Gastrocnemius medialis (tissue), 4 donors: ENCODE results near the gene KRT79. TPM values are rescaled to one million over a fixed set of nuclear protein-coding genes. Genes with fewer than 3 reads are reported as not detected.

ENCODE experiments used
- ATAC-seq, 2 donors: fragments of 150-250 bp; one replicate each; pipeline ENCODE4 v1.9.1; 2016
- DNase-seq, 2 donors: peaks; one replicate each; pipeline ENCODE4 v3.0.0-alpha.2; 2019
- H3K27ac ChIP-seq, 4 donors: fragments of 200-600 bp; sonication (generic); 1 replicate in 1 of 4; 2 replicates in 3 of 4; pipeline ENCODE4 v1.5.1; 2016 to 2018; ENCODE audit warnings: mild to moderate bottlenecking in 2 of 4, moderate library complexity in 1 of 4
- H3K27me3 ChIP-seq, 3 donors: fragments of 200-600 bp; sonication (generic) in 2 of 3; 1 replicate in 1 of 3; 2 replicates in 2 of 3; pipeline versions ENCODE4 v1.5.1 to v1.6.0; 2016 to 2019; ENCODE audit warnings: mild to moderate bottlenecking in 1 of 3, moderate library complexity in 1 of 3
- H3K36me3 ChIP-seq, 2 donors: fragments of 200-600 bp; sonication (generic) in 1 of 2; one replicate each; pipeline ENCODE4 v1.5.1; 2017 to 2018
- H3K4me1 ChIP-seq, 2 donors: fragments of 200-600 bp; sonication (generic) in 1 of 2; one replicate each; pipeline ENCODE4 v1.5.1; 2016 to 2017; ENCODE audit warnings: mild to moderate bottlenecking in 2 of 2
- H3K4me3 ChIP-seq, 4 donors: fragments of 200-600 bp; sonication (generic) in 3 of 4; 1 replicate in 1 of 4; 2 replicates in 3 of 4; pipeline ENCODE4 v1.5.1; 2016 to 2019; ENCODE audit warnings: mild to moderate bottlenecking in 2 of 4
- H3K9me3 ChIP-seq, 3 donors: fragments of 200-600 bp; sonication (generic) in 2 of 3; 1 replicate in 1 of 3; 2 replicates in 2 of 3; pipeline ENCODE4 v1.5.1; 2016 to 2019
- CTCF ChIP-seq, 5 experiments: fragments of 450-650 bp in 3 of 5; fragments of 200-600 bp in 2 of 5; sonication (generic) in 2 of 5; IDR thresholded peaks in 4 of 5; conservative IDR thresholded peaks in 1 of 5; 1 replicate in 4 of 5; 2 replicates in 1 of 5; pipeline ENCODE4 v1.5.1; 2016 to 2019; ENCODE audit warnings: antibody characterized with exemption in 5 of 5, mild to moderate bottlenecking in 3 of 5, moderate library complexity in 3 of 5
- POLR2A ChIP-seq, 2 donors: fragments of 450-650 bp; IDR thresholded peaks; one replicate each; pipeline ENCODE4 v1.6.1; 2017; ENCODE audit warnings: antibody characterized with exemption in 2 of 2, mild to moderate bottlenecking in 2 of 2, moderate library complexity in 2 of 2
- in situ Hi-C, 4 donors: fragments of 200-750 bp; cut with MboI; loops; one replicate each; pipeline versions ENCODE4 v1.15.0 to v1.8.0; 2017; ENCODE audit warnings: low sequenced_read_pairs in 4 of 4
- intact Hi-C: fragments of 100-400 bp; cut with DNase I; formaldehyde crosslinking; loops from one replicate; pipeline ENCODE4 v1.15.1; 2023; ENCODE audit warnings: low total_unique reads
- total RNA-seq, 4 donors: library from RNA; depleted of rRNA; stranded (reverse); fragments of >200 nt; gene quantifications; one replicate each; pipeline versions ENCODE4 v1.1.0 to v1.2.3, GENCODE V29; 2016

The KRT79 gene
- total RNA-seq, 4 donors from 2014 or later: not detected

DNA sequence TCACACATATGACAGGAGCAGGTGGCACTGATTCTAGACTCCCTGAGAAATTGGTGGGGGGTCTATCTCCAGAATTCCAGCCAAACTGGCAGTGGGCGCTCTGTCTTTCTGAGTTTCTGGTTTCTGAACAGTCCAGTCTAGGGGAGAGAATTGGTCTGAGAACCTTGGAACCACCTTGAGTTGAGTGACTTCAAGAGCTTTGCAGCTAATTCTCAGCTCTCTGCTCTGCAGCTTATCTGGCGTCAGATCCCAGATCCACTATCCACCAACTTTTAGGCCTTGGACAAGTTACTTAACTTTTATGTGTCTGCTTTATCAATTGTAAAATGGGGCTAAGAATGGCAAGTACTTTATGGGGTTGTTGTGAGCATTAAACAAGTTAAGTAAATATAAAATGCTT, 55.3 kb downstream of the KRT79 start:
- H3K27ac ChIP-seq: no peak overlapping the region
- no peak for TF ChIP-seq CTCF (IDR thresholded peaks at IDR 0.05 in 4 of 5, conservative IDR thresholded peaks at IDR 0.05 in 1 of 5)
- no peak for TF ChIP-seq POLR2A (IDR thresholded peaks at IDR 0.05)
- no peak for DNase-seq
- no peak overlapping the region for H3K4me3 ChIP-seq
- intact Hi-C loops: no loop called here
- ATAC-seq: no peak
- H3K36me3 ChIP-seq: no peaks in the 10 kb centered on the region
- in situ Hi-C loops: no loop called here
- H3K4me1 ChIP-seq: no peaks in the 10 kb centered on the region
- H3K27me3 ChIP-seq: peaks cover 0 to 6% (median 0%) of the 10 kb centered on the region in 3 donors
- no peaks in the 10 kb centered on the region for H3K9me3 ChIP-seq

DNA sequence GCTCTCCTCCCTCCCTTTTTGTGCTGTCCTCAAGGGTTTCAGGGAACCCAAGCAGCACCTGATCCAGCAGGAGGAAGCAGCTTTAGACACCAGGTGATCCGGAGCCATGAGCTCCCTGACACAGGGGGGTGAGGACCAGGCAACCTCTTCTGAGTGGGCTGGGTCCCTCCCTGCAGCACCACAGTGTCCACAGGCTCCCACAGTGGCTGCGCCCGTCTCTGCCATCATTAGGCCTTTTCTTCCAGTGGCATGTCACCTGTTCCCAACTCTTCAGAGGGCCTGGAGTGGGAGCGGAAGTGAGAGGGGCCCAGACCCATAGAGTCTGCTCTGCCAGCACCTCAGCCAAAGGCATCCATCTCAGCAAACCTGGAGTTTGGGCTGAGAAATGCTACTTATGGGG, 56.5 kb downstream of the KRT79 start:
- H3K4me3 ChIP-seq: no peak overlapping the region
- in situ Hi-C loops: no loop called here
- H3K9me3 ChIP-seq: no peaks in the 10 kb centered on the region
- DNase-seq (no peak), ATAC-seq (no peak)
- H3K4me1 ChIP-seq: no peaks in the 10 kb centered on the region
- no peaks in the 10 kb centered on the region for H3K36me3 ChIP-seq
- TF ChIP-seq CTCF (IDR thresholded peaks at IDR 0.05 in 4 of 5, conservative IDR thresholded peaks at IDR 0.05 in 1 of 5) (no peak), POLR2A (IDR thresholded peaks at IDR 0.05) (no peak)
- intact Hi-C loops: no loop called here
- H3K27ac ChIP-seq: no peak overlapping the region
- peaks cover 0 to 3% (median 0%) of the 10 kb centered on the region in 3 donors for H3K27me3 ChIP-seq

DNA sequence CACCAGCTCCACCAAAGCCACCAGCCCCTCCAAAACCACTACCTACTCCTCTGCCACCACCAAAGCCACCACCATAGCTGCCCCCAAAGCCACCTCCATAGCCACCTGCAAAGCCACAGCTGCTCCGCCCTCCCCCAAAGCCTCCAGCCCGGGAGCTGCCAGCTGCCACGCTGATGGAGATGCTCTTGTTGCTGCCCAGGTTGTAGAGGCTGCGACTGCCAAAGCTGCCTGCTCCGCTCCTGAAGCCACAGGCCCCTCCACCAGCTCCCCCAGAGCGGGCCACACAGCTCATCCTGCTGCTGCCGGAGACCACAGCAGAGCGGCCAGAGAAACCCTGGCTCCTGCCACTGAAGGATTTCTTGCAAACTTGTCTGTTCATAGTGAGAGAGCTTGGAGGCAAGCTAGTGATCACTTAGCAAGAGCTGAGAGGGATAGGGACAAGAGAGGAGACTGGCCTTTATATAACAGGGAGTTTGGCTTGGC, 57.2 kb downstream of the KRT79 start, which contains the start of gene KRT76:
TSS of gene KRT76 (minus strand) at position 433 of the 483 bp plus-strand sequence. CDS start at position 379, 54 bp downstream.
- TF ChIP-seq POLR2A (IDR thresholded peaks at IDR 0.05) (no peak), CTCF (IDR thresholded peaks at IDR 0.05 in 4 of 5, conservative IDR thresholded peaks at IDR 0.05 in 1 of 5) (no peak)
- ATAC-seq (no peak), DNase-seq (no peak)
- no peaks in the 10 kb centered on the region for H3K36me3 ChIP-seq
- H3K4me3 ChIP-seq: no peak within 1 kb of the TSS
- H3K9me3 ChIP-seq: no peaks in the 10 kb centered on the region
- in situ Hi-C loops: no loop called here
- H3K27ac ChIP-seq: no peak within 1 kb of the TSS
- H3K4me1 ChIP-seq: no peaks in the 10 kb centered on the region
- intact Hi-C loops: no loop called here
- peaks cover 0 to 3% (median 0%) of the 10 kb centered on the region in 3 donors for H3K27me3 ChIP-seq

GRCh38 chr12:52776435-52776834, 57.7 kb downstream of the KRT79 start:
- DNase-seq (no peak), ATAC-seq (no peak)
- no peak overlapping the region for H3K4me3 ChIP-seq
- no peaks in the 10 kb centered on the region for H3K9me3 ChIP-seq
- H3K27me3 ChIP-seq: peaks cover 0 to 3% (median 0%) of the 10 kb centered on the region in 3 donors
- no peak overlapping the region for H3K27ac ChIP-seq
- TF ChIP-seq POLR2A (IDR thresholded peaks at IDR 0.05) (no peak), CTCF (IDR thresholded peaks at IDR 0.05 in 4 of 5, conservative IDR thresholded peaks at IDR 0.05 in 1 of 5) (no peak)
- H3K4me1 ChIP-seq: no peaks in the 10 kb centered on the region
- no peaks in the 10 kb centered on the region for H3K36me3 ChIP-seq
- in situ Hi-C loops (no loop called here), intact Hi-C loops (no loop called here)
